Stomach smooth muscle (tissue), 2 donors: Measurements from ENCODE around the gene NAV3.

Experiments
- H3K27ac ChIP-seq: one replicate; pipeline ENCODE4 v1.7.0; 2013; ENCODE audit warnings: mild to moderate bottlenecking, low read length, inconsistent platforms
- H3K27me3 ChIP-seq, 2 donors: one replicate each; pipeline ENCODE4 v1.7.0; 2013; ENCODE audit warnings: low read length in 2 of 2; ENCODE audit not compliant: insufficient read depth in 2 of 2, control insufficient read depth in 1 of 2
- H3K36me3 ChIP-seq, 2 donors: one replicate each; pipeline ENCODE4 v1.7.0; 2013; ENCODE audit warnings: low read length in 2 of 2; ENCODE audit not compliant: control insufficient read depth in 2 of 2, insufficient read depth in 2 of 2
- H3K4me1 ChIP-seq: one replicate; pipeline ENCODE4 v1.7.0; 2013; ENCODE audit warnings: low read length; ENCODE audit not compliant: control insufficient read depth, insufficient read depth
- H3K4me3 ChIP-seq, 2 donors: one replicate each; pipeline ENCODE4 v1.7.0; 2013; ENCODE audit warnings: low read length in 2 of 2
- H3K9ac ChIP-seq, 2 donors: one replicate each; pipeline ENCODE4 v1.7.0; 2013; ENCODE audit warnings: low read length in 2 of 2, mild to moderate bottlenecking in 1 of 2
- H3K9me3 ChIP-seq, 2 donors: one replicate each; pipeline ENCODE4 v1.7.0; 2013; ENCODE audit warnings: low read length in 2 of 2; ENCODE audit not compliant: control insufficient read depth in 2 of 2
- donor health status: healthy.
- donor health status: Pancreatic carcinoma.

The NAV3 gene

GRCh38 chr12:78146365-78146772, 315.7 kb downstream of the NAV3 start:
- Histone ChIP-seq H3K4me3 (no peak overlapping the region), H3K4me1 (no peaks in the 10 kb centered on the region), H3K27me3 (no peaks in the 10 kb centered on the region), H3K9me3 (no peaks in the 10 kb centered on the region), H3K36me3 (no peaks in the 10 kb centered on the region), H3K27ac (no peak overlapping the region), H3K9ac (no peak overlapping the region)

GRCh38 chr12:78149459-78149858, 318.8 kb downstream of the NAV3 start:
- Histone ChIP-seq H3K27me3 (no peaks in the 10 kb centered on the region), H3K36me3 (no peaks in the 10 kb centered on the region), H3K4me1 (no peaks in the 10 kb centered on the region), H3K4me3 (no peak overlapping the region), H3K9ac (no peak overlapping the region), H3K27ac (no peak overlapping the region), H3K9me3 (no peaks in the 10 kb centered on the region)

- Histone ChIP-seq H3K27me3 (no peaks in the 10 kb centered on the region), H3K36me3 (no peaks in the 10 kb centered on the region), H3K4me3 (no peak overlapping the region), H3K9ac (no peak overlapping the region), H3K4me1 (no peaks in the 10 kb centered on the region), H3K27ac (no peak overlapping the region), H3K9me3 (no peaks in the 10 kb centered on the region)
Observed at GRCh38 chr12:78155546-78155945, 324.9 kb downstream of the NAV3 start.

GRCh38 chr12:78156751-78157150, 326.1 kb downstream of the NAV3 start:
- Histone ChIP-seq H3K27ac (no peak overlapping the region), H3K4me1 (no peaks in the 10 kb centered on the region), H3K9me3 (no peaks in the 10 kb centered on the region), H3K4me3 (no peak overlapping the region), H3K9ac (no peak overlapping the region), H3K27me3 (no peaks in the 10 kb centered on the region), H3K36me3 (no peaks in the 10 kb centered on the region)

- Histone ChIP-seq H3K4me3 (no peak overlapping the region), H3K4me1 (no peaks in the 10 kb centered on the region), H3K9ac (no peak overlapping the region), H3K27ac (no peak overlapping the region), H3K36me3 (no peaks in the 10 kb centered on the region), H3K27me3 (no peaks in the 10 kb centered on the region), H3K9me3 (no peaks in the 10 kb centered on the region)
Observed at GRCh38 chr12:78157199-78157598, 326.5 kb downstream of the NAV3 start.

GRCh38 chr12:78164154-78164553, 333.5 kb downstream of the NAV3 start:
- Histone ChIP-seq H3K27ac (no peak overlapping the region), H3K4me1 (no peaks in the 10 kb centered on the region), H3K4me3 (no peak overlapping the region), H3K9ac (no peak overlapping the region), H3K36me3 (no peaks in the 10 kb centered on the region), H3K27me3 (no peaks in the 10 kb centered on the region), H3K9me3 (no peaks in the 10 kb centered on the region)

- H3K9ac ChIP-seq = no peak overlapping the region
- no peak overlapping the region for H3K27ac ChIP-seq
- no peaks in the 10 kb centered on the region for H3K9me3 ChIP-seq
- H3K4me1 ChIP-seq = no peaks in the 10 kb centered on the region
- no peaks in the 10 kb centered on the region for H3K27me3 ChIP-seq
- H3K36me3 ChIP-seq = no peaks in the 10 kb centered on the region
- H3K4me3 ChIP-seq = no peak overlapping the region
Observed at GRCh38 chr12:78167510-78167909, 336.8 kb downstream of the NAV3 start.

- Histone ChIP-seq H3K4me3 (no peak overlapping the region), H3K9me3 (no peaks in the 10 kb centered on the region), H3K9ac (no peak overlapping the region), H3K27me3 (no peaks in the 10 kb centered on the region), H3K36me3 (no peaks in the 10 kb centered on the region), H3K27ac (no peak overlapping the region), H3K4me1 (no peaks in the 10 kb centered on the region)
Observed at GRCh38 chr12:78171061-78171460, 340.4 kb downstream of the NAV3 start.

GRCh38 chr12:78176643-78177042, 345.9 kb downstream of the NAV3 start:
- no peaks in the 10 kb centered on the region for H3K36me3 ChIP-seq
- no peaks in the 10 kb centered on the region for H3K27me3 ChIP-seq
- no peaks in the 10 kb centered on the region for H3K4me1 ChIP-seq
- no peaks in the 10 kb centered on the region for H3K9me3 ChIP-seq
- no peak overlapping the region for H3K4me3 ChIP-seq
- H3K27ac ChIP-seq = no peak overlapping the region
- H3K9ac ChIP-seq = no peak overlapping the region

- Histone ChIP-seq H3K36me3 (no peaks in the 10 kb centered on the region), H3K4me1 (no peaks in the 10 kb centered on the region), H3K9ac (no peak overlapping the region), H3K27me3 (no peaks in the 10 kb centered on the region), H3K4me3 (no peak overlapping the region), H3K27ac (no peak overlapping the region), H3K9me3 (no peaks in the 10 kb centered on the region)
Observed at GRCh38 chr12:78177298-78177697, 346.6 kb downstream of the NAV3 start.

- Histone ChIP-seq H3K9ac (no peak overlapping the region), H3K27me3 (no peaks in the 10 kb centered on the region), H3K36me3 (no peaks in the 10 kb centered on the region), H3K4me3 (no peak overlapping the region), H3K27ac (no peak overlapping the region), H3K9me3 (no peaks in the 10 kb centered on the region), H3K4me1 (no peaks in the 10 kb centered on the region)
Observed at GRCh38 chr12:78179346-78179745, 348.7 kb downstream of the NAV3 start.
